Measurements from ENCODE around the gene DZIP3.
"Not testable (repeated sequence)": the region's sequence is repeated elsewhere in the genome, so short reads cannot be mapped to it uniquely, and the experiment has no call there.

The DZIP3 gene

GRCh38 chr3:108599677-108600409 lies 10.3 kb downstream of the DZIP3 start:
- in situ Hi-C loops (cut with HindIII; ENCODE audit: low sequenced_read_pairs), result no loop called here

- in situ Hi-C loops (cut with HindIII; ENCODE audit: low sequenced_read_pairs), result no loop called here
These were observed 12.9 kb downstream of the DZIP3 start for GRCh38 chr3:108602249-108602934.

- in situ Hi-C loops (cut with HindIII; ENCODE audit: low sequenced_read_pairs), result no loop called here
These were observed 13.4 kb downstream of the DZIP3 start for GRCh38 chr3:108602935-108603294.

- in situ Hi-C loops (cut with HindIII; ENCODE audit: low sequenced_read_pairs), result no loop called here
These were observed 14.2 kb downstream of the DZIP3 start for GRCh38 chr3:108603691-108604090.

- in situ Hi-C loops (cut with HindIII; ENCODE audit: low sequenced_read_pairs), result no loop called here
These were observed 15.5 kb downstream of the DZIP3 start for GRCh38 chr3:108605028-108605427.

DNA sequence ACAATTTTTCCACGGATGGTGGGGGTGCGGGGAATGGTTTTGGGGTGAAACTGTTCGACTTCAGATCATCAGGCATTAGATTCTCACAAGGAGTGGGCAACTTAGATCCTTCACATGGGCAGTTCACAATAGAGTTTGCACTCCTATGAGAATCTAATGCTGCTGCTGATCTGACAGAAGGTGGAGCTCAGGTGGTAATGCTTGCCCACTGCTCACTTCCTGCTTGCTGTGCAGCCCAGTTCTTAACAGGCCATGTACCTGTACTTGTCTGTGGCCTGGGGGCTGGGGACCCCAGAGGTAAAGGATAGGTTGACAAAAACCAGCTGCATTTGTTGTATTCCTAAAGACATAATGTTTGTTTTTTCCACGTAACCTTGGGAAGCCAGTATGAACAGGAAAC lies 16.0 kb downstream of the DZIP3 start:
- in situ Hi-C loops (cut with HindIII; ENCODE audit: low sequenced_read_pairs), result no loop called here

DNA sequence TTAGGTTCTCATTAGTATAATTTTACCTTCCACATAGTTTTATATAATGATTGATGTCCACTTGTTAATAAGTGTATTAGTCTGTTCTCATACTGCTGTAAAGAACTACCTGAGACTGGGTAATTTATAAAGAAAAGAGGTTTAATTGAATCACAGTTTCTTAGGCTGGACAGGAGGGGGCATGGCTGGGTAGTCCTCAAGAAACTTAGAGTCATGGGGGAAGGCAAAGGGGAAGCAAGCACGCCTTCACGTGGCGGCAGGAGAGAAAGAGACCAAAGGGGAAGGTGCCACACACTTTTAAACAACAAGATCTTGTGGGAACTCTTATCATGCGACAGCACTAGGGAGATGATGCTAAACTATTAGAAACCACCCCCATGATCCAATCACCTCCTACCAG lies 19.2 kb downstream of the DZIP3 start:
- in situ Hi-C loops (cut with HindIII; ENCODE audit: low sequenced_read_pairs), result no loop called here

GRCh38 chr3:108610651-108611050 lies 21.1 kb downstream of the DZIP3 start:
- in situ Hi-C loops (cut with HindIII; ENCODE audit: low sequenced_read_pairs), result no loop called here

- in situ Hi-C loops (cut with HindIII; ENCODE audit: low sequenced_read_pairs), result not testable (repeated sequence)
These were observed 26.6 kb downstream of the DZIP3 start for GRCh38 chr3:108616090-108616489.

DNA sequence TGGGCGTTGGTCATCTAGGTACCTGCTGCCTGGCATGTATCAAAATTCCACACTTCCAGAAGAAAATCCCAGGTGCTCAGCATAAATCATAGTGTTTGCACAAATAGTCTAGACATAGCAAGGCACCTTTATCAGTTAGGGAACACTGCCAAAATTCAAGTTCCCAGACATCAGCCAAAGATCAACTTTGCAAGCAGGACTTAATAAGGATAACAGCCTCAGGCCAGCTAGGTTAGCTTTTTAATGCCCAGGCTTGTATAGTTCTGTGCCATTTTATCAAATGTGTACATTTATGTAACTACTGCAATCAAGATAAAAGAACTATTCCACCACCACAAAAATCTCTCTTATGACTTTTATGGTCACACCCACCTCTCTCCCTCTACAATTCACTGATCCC lies 30.7 kb downstream of the DZIP3 start:
- in situ Hi-C loops (cut with HindIII; ENCODE audit: low sequenced_read_pairs), result no loop called here

GRCh38 chr3:108623504-108623903 lies 34.0 kb downstream of the DZIP3 start:
- in situ Hi-C loops (cut with HindIII; ENCODE audit: low sequenced_read_pairs), result no loop called here

- in situ Hi-C loops (cut with HindIII; ENCODE audit: low sequenced_read_pairs), result no loop called here
These were observed 40.5 kb downstream of the DZIP3 start for GRCh38 chr3:108629974-108630373.

GRCh38 chr3:108642526-108642925 lies 53.0 kb downstream of the DZIP3 start:
- in situ Hi-C loops (cut with HindIII; ENCODE audit: low sequenced_read_pairs), result no loop called here

DNA sequence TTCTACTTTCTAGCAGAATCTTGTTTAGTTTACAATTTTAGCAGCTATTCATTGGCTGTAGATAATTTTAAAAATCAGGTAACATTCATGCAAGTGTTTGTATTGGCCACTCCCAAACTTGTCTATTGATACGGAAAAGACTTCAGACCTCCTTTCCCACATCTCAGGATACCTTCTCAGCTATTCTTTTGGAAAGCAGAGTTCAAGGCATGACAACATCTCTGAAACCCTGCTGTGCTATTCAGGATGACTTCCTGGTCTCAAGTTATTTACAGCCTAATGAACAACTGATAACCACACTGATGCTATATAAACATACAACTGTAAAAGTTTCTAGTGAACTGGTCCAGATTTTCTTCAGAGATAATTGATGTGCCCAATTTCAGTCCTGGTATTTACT lies 55.8 kb downstream of the DZIP3 start:
- in situ Hi-C loops (cut with HindIII; ENCODE audit: low sequenced_read_pairs), result no loop called here

DNA sequence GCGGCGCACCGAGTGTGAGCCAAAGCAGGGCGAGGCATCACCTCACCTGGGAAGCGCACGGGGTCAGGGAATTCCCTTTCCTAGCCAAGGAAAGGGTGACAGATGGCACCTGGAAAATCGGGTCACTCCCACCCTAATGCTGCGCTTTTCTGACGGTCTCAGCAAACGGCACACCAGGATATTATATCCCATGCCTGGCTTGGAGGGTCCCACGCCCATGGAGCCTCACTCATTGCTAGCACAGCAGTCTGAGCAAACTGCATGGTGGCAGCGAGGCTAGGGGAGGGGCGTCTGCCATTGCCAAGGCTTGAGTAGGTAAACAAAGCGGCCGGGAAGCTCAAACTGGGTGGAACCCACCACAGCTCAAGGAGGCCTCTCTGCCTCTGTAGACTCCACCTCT lies 66.1 kb downstream of the DZIP3 start:
- in situ Hi-C loops (cut with HindIII; ENCODE audit: low sequenced_read_pairs), result loop anchor here (25.0 kb wide), 1 partner anchor 257 kb away; no protein-coding TSS in a partner anchor

DNA sequence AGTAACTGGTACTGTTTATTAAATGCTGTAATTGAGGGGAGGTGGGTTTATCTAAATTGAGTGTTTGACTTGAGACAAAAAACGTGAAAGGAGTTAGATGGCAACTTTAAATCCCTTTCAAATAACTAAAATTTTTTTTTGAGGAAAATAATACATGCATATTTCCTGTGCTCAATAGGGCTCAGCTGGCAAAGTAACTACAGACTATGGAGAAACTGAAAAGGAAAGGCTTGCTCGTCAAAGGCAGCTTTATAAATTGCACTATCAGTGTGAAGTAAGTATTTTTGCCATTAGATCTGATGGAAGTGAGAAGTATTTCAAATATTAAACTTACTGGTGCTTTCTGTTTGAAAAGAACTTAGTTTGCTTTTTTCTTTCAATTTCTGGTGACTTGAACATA lies 72.2 kb downstream of the DZIP3 start:
- in situ Hi-C loops (cut with HindIII; ENCODE audit: low sequenced_read_pairs), result loop anchor here (25.0 kb wide), 1 partner anchor 251 kb away; no protein-coding TSS in a partner anchor

- in situ Hi-C loops (cut with HindIII; ENCODE audit: low sequenced_read_pairs), result loop anchor here (25.0 kb wide), 1 partner anchor 250 kb away; no protein-coding TSS in a partner anchor
These were observed 72.7 kb downstream of the DZIP3 start for GRCh38 chr3:108662142-108662738.

DNA sequence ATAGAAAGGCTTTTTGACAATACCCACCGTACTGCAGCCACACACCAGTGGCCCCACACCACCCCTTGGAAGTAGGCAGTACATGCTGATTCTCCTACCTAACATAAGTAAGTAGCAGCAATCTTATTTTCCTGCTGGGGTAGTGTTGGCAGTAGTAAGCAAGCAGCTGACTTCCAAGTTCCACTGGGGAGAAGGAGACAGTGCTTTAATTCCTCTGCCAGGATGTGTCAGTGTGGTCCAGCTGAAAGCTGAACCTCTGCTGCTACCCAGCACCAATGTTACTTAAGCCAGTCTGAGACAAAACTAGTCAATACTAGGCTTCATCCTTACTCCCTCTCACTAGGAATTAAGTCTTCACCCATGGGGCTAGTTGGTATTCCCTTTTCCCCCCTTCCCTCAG lies 74.7 kb downstream of the DZIP3 start:
- in situ Hi-C loops (cut with HindIII; ENCODE audit: low sequenced_read_pairs), result loop anchor here (25.0 kb wide), 1 partner anchor 248 kb away; no protein-coding TSS in a partner anchor

DNA sequence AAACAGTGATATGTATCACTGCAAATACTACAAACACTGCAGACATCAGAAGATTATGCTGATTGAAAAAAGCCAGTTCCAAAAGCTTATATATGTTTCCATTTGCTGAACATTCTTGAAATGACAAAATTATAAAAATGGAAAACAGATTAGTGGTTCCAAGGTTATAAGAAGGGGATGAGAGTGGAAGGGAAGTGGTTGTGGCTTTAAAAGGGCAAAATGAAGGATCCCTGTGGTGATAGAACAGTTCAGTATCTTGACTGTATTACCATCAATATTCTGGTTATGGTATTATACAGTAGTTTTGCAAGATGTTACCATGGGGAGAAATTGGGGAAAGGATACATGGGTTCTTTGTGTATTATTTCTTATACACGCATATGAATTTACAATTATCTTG lies 77.8 kb downstream of the DZIP3 start:
- in situ Hi-C loops (cut with HindIII; ENCODE audit: low sequenced_read_pairs), result loop anchor here (25.0 kb wide), 1 partner anchor 245 kb away; no protein-coding TSS in a partner anchor

GRCh38 chr3:108669208-108669607 lies 79.7 kb downstream of the DZIP3 start:
- in situ Hi-C loops (cut with HindIII; ENCODE audit: low sequenced_read_pairs), result loop anchor here (25.0 kb wide), 1 partner anchor 243 kb away; no protein-coding TSS in a partner anchor

DNA sequence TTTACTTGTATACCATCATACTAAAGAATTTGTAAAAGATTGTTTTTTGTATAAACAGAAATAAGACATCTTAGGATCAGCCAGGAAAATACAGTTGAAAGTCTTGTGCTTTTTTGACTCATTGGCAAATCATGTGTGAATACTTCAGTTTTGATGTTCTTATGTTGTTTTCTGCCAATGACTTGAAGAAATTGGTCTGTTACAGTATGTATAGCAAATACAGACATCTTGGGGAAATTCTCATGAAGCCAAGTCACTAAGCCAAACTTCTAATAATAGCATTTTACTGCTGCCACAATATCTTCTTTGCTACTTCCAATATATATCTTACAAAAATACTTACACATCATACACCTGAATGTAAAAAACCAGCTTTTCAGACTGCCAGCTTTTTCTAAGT lies 83.2 kb downstream of the DZIP3 start:
- in situ Hi-C loops (cut with HindIII; ENCODE audit: low sequenced_read_pairs), result loop anchor here (25.0 kb wide), 1 partner anchor 240 kb away; no protein-coding TSS in a partner anchor
